SJCRH30 (cell line): Measurements from ENCODE around the gene DAB1. TPM values are rescaled to one million over a fixed set of nuclear protein-coding genes. Genes with fewer than 3 reads are reported as not detected.

Experiments used
- DNase-seq, 2 experiments: peaks; one replicate each; pipeline ENCODE4 v3.0.0-alpha.2; 2015 to 2020
- H3K27ac ChIP-seq: fragments of 250-450 bp; sonication (Bioruptor Pico); 2 replicates; pipeline ENCODE4 v1.5.1; 2020; ENCODE audit warnings: mild to moderate bottlenecking, moderate library complexity
- H3K27me3 ChIP-seq: fragments of 250-450 bp; sonication (Bioruptor Pico); 2 replicates; pipeline ENCODE4 v1.5.1; 2020; ENCODE audit warnings: mild to moderate bottlenecking, moderate library complexity
- H3K36me3 ChIP-seq: fragments of 250-450 bp; sonication (Bioruptor Pico); 2 replicates; pipeline ENCODE4 v1.5.1; 2020; ENCODE audit warnings: mild to moderate bottlenecking, moderate library complexity
- H3K4me1 ChIP-seq: fragments of 250-450 bp; sonication (Bioruptor Pico); 2 replicates; pipeline ENCODE4 v1.5.1; 2020; ENCODE audit warnings: mild to moderate bottlenecking, moderate library complexity
- H3K4me3 ChIP-seq: fragments of 250-450 bp; sonication (Bioruptor Pico); 2 replicates; pipeline ENCODE4 v1.5.1; 2020; ENCODE audit warnings: mild to moderate bottlenecking, moderate library complexity
- H3K9me3 ChIP-seq: fragments of 250-450 bp; sonication (Bioruptor Pico); replicated peaks from 2 replicates; pipeline ENCODE4 v1.5.1; 2020; ENCODE audit warnings: mild to moderate bottlenecking, moderate library complexity
- total RNA-seq: library from RNA; depleted of rRNA; stranded (reverse); fragments of >200 nt; shearing (Covaris generic); gene quantifications from 2 replicates; pipeline ENCODE4 v1.2.3, GENCODE V29; 2014

DAB1 gene
- total RNA-seq, 1 experiment from 2014 or later = not detected

DNA sequence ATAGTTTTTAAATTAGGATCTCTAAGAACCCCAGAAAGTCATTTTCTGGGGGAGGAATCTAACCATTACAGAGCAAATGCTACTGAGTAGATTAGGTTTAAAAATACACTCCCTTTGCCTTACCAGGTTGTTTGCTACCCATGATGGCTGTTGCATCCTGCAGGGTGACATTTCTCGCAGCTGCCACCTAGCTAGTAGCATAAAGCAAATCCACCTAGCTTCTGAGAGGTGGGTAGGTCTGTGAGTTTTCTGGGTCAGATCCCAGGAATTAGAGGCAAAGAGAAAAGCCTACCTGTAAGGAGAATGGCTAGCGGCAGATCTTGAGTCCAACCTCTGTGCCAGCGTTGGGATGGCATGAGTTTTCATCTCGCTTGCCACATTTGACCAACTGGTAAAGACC is 95.9 kb downstream of the DAB1 start:
- Histone ChIP-seq H3K36me3 (no peaks in the 10 kb centered on the region), H3K4me1 (no peaks in the 10 kb centered on the region), H3K27ac (no peak overlapping the region), H3K9me3 (no peaks in the 10 kb centered on the region; the same call in 1 of the 2 replicates), H3K27me3 (no peaks in the 10 kb centered on the region), H3K4me3 (no peak overlapping the region)
- no peak for DNase-seq

- no peak for DNase-seq
- Histone ChIP-seq H3K36me3 (no peaks in the 10 kb centered on the region), H3K4me3 (no peak overlapping the region), H3K27me3 (no peaks in the 10 kb centered on the region), H3K27ac (no peak overlapping the region), H3K4me1 (no peaks in the 10 kb centered on the region), H3K9me3 (no peaks in the 10 kb centered on the region; the same call in 1 of the 2 replicates)
Observed at GRCh38 chr1:57327336-57327735, 96.5 kb downstream of the DAB1 start.

GRCh38 chr1:57325536-57325935 is 98.3 kb downstream of the DAB1 start:
- DNase-seq = no peak
- Histone ChIP-seq H3K4me1 (no peaks in the 10 kb centered on the region), H3K4me3 (no peak overlapping the region), H3K36me3 (no peaks in the 10 kb centered on the region), H3K27ac (no peak overlapping the region), H3K27me3 (no peaks in the 10 kb centered on the region), H3K9me3 (no peaks in the 10 kb centered on the region; the same call in 1 of the 2 replicates)

DNA sequence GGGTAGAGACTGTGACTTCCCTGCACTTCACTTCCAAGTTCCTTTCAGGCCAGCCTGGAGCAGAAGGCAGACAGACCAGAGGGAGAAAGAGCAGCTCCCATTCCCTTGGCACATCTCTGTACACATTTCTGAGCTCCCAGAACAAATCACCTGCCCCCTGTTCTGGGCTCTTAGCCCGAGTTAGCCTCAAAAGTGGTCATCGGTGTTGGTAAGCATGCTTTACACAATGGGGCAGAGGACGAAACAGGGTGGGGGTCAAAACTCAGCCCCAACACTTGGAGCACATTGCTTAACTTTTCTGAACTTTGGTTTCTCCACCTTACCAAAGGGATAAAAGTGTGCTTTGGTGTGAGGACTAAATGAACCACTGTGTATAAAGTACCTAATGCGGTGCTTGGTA is 98.7 kb downstream of the DAB1 start:
- H3K4me1 ChIP-seq = no peaks in the 10 kb centered on the region
- no peak overlapping the region for H3K27ac ChIP-seq
- no peaks in the 10 kb centered on the region for H3K27me3 ChIP-seq
- H3K9me3 ChIP-seq = no peaks in the 10 kb centered on the region; the same call in 1 of the 2 replicates
- no peak overlapping the region for H3K4me3 ChIP-seq
- DNase-seq = no peak
- no peaks in the 10 kb centered on the region for H3K36me3 ChIP-seq

- no peak for DNase-seq
- H3K27me3 ChIP-seq = no peaks in the 10 kb centered on the region
- H3K4me1 ChIP-seq = peaks cover 1% of the 10 kb centered on the region
- H3K36me3 ChIP-seq = no peaks in the 10 kb centered on the region
- no peaks in the 10 kb centered on the region; the same call in 1 of the 2 replicates for H3K9me3 ChIP-seq
- H3K27ac ChIP-seq = no peak overlapping the region
- H3K4me3 ChIP-seq = no peak overlapping the region
Observed at GRCh38 chr1:57324388-57324787, 99.5 kb downstream of the DAB1 start.

GRCh38 chr1:57321776-57322175 is 102.1 kb downstream of the DAB1 start:
- H3K27me3 ChIP-seq = no peaks in the 10 kb centered on the region
- H3K9me3 ChIP-seq = no peaks in the 10 kb centered on the region; the same call in 1 of the 2 replicates
- no peak overlapping the region for H3K4me3 ChIP-seq
- no peak overlapping the region for H3K27ac ChIP-seq
- DNase-seq = no peak
- no peaks in the 10 kb centered on the region for H3K36me3 ChIP-seq
- H3K4me1 ChIP-seq = peaks cover 9% of the 10 kb centered on the region

DNA sequence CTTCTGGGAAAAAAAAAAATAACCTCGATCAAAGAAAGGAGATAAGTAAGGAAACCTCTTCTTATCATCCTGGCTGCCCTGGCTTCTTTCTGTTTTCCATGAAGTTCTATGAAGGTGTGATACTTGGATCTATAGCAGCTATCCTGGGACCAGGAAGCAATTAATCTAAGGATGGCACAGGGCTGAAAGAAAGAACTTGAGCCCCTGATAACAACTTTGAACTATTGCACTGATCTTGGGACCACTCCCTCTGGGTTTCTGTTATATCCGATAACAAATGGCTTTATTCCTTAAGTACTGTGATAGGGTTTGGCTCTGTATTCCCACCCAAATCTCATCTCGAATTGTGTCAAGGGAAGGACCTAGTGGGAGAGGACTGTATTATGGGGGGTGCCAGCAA is 104.1 kb downstream of the DAB1 start:
- no peak for DNase-seq
- Histone ChIP-seq H3K9me3 (no peaks in the 10 kb centered on the region), H3K4me3 (no peak overlapping the region), H3K36me3 (no peaks in the 10 kb centered on the region), H3K27me3 (no peaks in the 10 kb centered on the region), H3K27ac (no peak overlapping the region), H3K4me1 (peaks cover 9% of the 10 kb centered on the region)

DNA sequence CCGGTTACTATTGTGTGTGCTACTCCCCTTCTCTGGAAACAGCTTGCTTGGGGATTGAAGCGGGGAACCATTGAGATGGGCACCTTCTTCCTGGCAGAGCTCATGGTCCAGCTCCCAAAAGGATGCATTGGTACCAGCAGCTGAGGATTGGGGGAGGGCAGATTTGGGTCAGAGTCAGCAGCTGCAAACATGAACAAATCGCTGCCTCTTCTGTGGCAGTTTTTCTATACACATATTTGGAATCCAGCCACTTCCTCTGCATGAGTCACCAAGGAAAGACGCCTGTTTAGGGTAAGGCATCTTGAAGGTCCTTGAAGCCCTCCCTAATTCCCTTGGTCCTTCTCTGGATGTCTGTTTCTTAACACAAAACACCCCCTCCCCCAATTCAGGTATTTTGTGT is 104.7 kb downstream of the DAB1 start:
- DNase-seq = peak; percentile 18 to 58
- Histone ChIP-seq H3K27ac (0 out of 2 replicates have a peak overlapping the region, but pooled peaks have one; percentile 17), H3K9me3 (no peaks in the 10 kb centered on the region), H3K4me3 (no peak overlapping the region), H3K27me3 (no peaks in the 10 kb centered on the region), H3K36me3 (no peaks in the 10 kb centered on the region), H3K4me1 (peaks cover 9% of the 10 kb centered on the region)

DNA sequence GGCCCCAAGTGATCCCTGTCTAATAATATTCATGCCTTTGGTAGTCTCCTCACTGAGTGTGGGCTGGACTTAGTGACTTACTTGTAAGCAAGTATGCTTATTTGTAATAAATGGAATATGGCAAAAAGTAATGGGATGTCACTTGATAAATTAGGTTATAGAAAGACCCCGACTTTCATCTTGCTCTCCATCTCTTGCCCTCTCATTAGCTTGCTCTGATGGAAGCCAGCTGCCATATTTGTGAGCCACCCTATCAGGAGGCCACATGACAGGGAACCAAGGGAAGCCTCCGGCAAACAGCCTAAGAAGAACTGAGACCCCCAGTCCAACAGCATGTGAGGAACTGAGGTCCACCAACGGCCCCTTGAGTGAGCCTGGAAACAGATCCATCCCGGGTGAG is 107.0 kb downstream of the DAB1 start:
- Histone ChIP-seq H3K27me3 (no peaks in the 10 kb centered on the region), H3K4me1 (peaks cover 9% of the 10 kb centered on the region), H3K4me3 (no peak overlapping the region), H3K27ac (no peak overlapping the region), H3K9me3 (no peaks in the 10 kb centered on the region), H3K36me3 (no peaks in the 10 kb centered on the region)
- DNase-seq = no peak

- no peak overlapping the region for H3K4me3 ChIP-seq
- H3K9me3 ChIP-seq = no peaks in the 10 kb centered on the region
- DNase-seq = no peak
- no peaks in the 10 kb centered on the region for H3K36me3 ChIP-seq
- peaks cover 9% of the 10 kb centered on the region for H3K4me1 ChIP-seq
- no peaks in the 10 kb centered on the region for H3K27me3 ChIP-seq
- no peak overlapping the region for H3K27ac ChIP-seq
Observed at GRCh38 chr1:57316291-57316690, 107.6 kb downstream of the DAB1 start.

GRCh38 chr1:57312869-57313268 is 111.0 kb downstream of the DAB1 start:
- H3K4me3 ChIP-seq = no peak overlapping the region
- H3K27me3 ChIP-seq = no peaks in the 10 kb centered on the region
- H3K4me1 ChIP-seq = no peaks in the 10 kb centered on the region
- no peaks in the 10 kb centered on the region for H3K36me3 ChIP-seq
- no peak overlapping the region for H3K27ac ChIP-seq
- no peaks in the 10 kb centered on the region for H3K9me3 ChIP-seq
- no peak for DNase-seq

DNA sequence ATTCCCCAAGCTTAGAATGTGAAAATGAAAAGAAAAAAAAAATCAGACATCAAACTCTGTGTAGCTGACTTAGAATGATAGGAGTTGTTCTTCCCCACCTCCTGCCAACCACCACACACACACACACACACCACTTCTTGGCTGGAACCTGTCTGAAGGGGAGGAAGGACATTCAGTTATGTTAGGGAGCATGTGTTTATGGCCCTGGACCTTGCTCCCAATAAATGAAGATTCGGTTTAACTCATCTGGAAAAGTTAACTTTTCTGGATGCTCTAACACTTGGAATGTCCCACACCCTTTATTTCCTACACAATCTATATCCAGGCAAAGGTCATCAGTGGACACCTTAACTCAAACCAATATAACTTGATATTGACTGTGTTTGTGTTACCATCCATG is 112.4 kb downstream of the DAB1 start:
- H3K4me1 ChIP-seq = no peaks in the 10 kb centered on the region
- DNase-seq = no peak
- no peaks in the 10 kb centered on the region for H3K27me3 ChIP-seq
- no peak overlapping the region for H3K27ac ChIP-seq
- no peak overlapping the region for H3K4me3 ChIP-seq
- H3K9me3 ChIP-seq = no peaks in the 10 kb centered on the region
- no peaks in the 10 kb centered on the region for H3K36me3 ChIP-seq

- no peaks in the 10 kb centered on the region for H3K9me3 ChIP-seq
- DNase-seq = no peak
Observed at GRCh38 chr1:57311006-57311405, 112.9 kb downstream of the DAB1 start.

DNA sequence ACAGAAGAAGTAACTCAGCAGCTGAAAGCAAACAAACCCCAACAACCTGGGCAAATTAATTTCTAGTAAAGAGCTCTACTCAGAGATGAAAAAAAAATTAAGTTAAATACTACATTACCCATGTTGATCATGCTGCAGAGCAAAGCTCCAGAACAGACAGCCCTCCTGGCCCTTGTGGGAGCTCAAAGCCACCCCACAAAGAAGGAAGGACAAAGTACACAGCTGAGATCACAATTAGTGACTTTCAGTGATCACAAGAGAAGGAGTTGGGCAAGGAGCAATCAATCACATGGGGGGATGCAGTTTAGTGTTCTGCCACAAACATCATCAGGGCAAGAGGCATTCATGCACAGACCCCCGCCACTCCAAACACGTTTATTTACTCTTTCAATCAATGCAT is 114.2 kb downstream of the DAB1 start:
- H3K4me1 ChIP-seq = no peaks in the 10 kb centered on the region
- no peaks in the 10 kb centered on the region for H3K9me3 ChIP-seq
- no peaks in the 10 kb centered on the region for H3K36me3 ChIP-seq
- no peaks in the 10 kb centered on the region for H3K27me3 ChIP-seq
- no peak for DNase-seq
- H3K27ac ChIP-seq = no peak overlapping the region
- no peak overlapping the region for H3K4me3 ChIP-seq

More at GRCh38 chr1:57311006-57311405, 112.9 kb downstream of the DAB1 start:
- no peak overlapping the region for H3K27ac ChIP-seq
- no peaks in the 10 kb centered on the region for H3K4me1 ChIP-seq
- H3K27me3 ChIP-seq = no peaks in the 10 kb centered on the region
- no peak overlapping the region for H3K4me3 ChIP-seq
- no peaks in the 10 kb centered on the region for H3K36me3 ChIP-seq

- DNase-seq = peak; percentile 33 to 42
- no peak overlapping the region for H3K27ac ChIP-seq
- no peaks in the 10 kb centered on the region for H3K4me1 ChIP-seq
- no peaks in the 10 kb centered on the region for H3K36me3 ChIP-seq
- H3K9me3 ChIP-seq = no peaks in the 10 kb centered on the region
- H3K27me3 ChIP-seq = no peaks in the 10 kb centered on the region
- no peak overlapping the region for H3K4me3 ChIP-seq
Observed at GRCh38 chr1:57307392-57308170, 116.3 kb downstream of the DAB1 start.

DNA sequence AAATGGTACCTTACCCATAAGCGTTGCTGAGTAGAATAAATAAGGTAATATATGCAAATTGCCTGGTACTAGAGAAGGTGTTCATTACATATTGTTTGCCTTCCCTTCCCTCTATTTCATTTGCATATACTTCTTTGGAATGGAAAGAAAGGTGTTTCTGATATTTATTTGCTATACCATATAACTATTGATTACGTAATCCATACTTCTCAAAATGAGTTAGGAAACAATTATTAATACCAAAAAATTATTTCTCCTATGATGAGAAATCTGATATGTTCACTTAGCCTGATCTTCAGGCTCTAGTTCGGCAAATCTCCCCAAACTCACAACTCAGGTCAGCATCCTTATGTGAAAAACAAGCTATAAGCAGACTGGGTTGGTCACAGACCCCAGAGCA is 119.3 kb downstream of the DAB1 start:
- Histone ChIP-seq H3K27ac (no peak overlapping the region), H3K4me3 (no peak overlapping the region), H3K9me3 (no peaks in the 10 kb centered on the region), H3K27me3 (no peaks in the 10 kb centered on the region), H3K36me3 (no peaks in the 10 kb centered on the region), H3K4me1 (no peaks in the 10 kb centered on the region)
- no peak for DNase-seq
